WTC11 (cell line): ENCODE results near the gene SEMA5B. TPM values are rescaled to one million over a fixed set of nuclear protein-coding genes. Genes with fewer than 3 reads are reported as not detected.

ENCODE experiments used
- ATAC-seq: fragments of 200-7000 bp; cut with Tn5 transposase; 2 replicates; pipeline ENCODE4 v1.10.0; 2021; ENCODE audit warnings: mild to moderate bottlenecking, moderate library complexity
- CTCF ChIA-PET: fragments of 300-600 bp; sonication (Branson Sonifier 250); formaldehyde crosslinking; loops from one replicate; lab custom pipeline; 2021; ENCODE audit warnings: antibody characterized with exemption; lab: Charles Lee
- POLR2A ChIA-PET: fragments of 350-600 bp; sonication (Branson Sonifier 250); formaldehyde crosslinking; loops from one replicate; lab custom pipeline; 2021; ENCODE audit warnings: antibody characterized with exemption; lab: Charles Lee
- DNase-seq: peaks from one replicate; pipeline ENCODE4 v3.0.0; 2021; ENCODE audit warnings: low spot score
- H3K27ac Mint-ChIP-seq: 2 replicates; pipeline ENCODE4 v1.8.0; 2021; ENCODE audit warnings: mixed read lengths
- H3K27me3 Mint-ChIP-seq: 2 replicates; pipeline ENCODE4 v1.8.0; 2021; ENCODE audit warnings: low read depth, mild to moderate bottlenecking, moderate library complexity, mixed read lengths
- H3K36me3 Mint-ChIP-seq: 2 replicates; pipeline ENCODE4 v1.8.0; 2021; ENCODE audit warnings: mixed read lengths
- H3K4me1 Mint-ChIP-seq: 2 replicates; pipeline ENCODE4 v1.8.0; 2022; ENCODE audit warnings: mixed read lengths
- H3K4me3 Mint-ChIP-seq: 2 replicates; pipeline ENCODE4 v1.8.0; 2021; ENCODE audit warnings: mild to moderate bottlenecking, moderate library complexity, mixed read lengths
- H3K9me3 Mint-ChIP-seq: 2 replicates; pipeline ENCODE4 v1.8.0; 2021; ENCODE audit warnings: mixed read lengths
- ATF6 ChIP-seq: sonication (generic); formaldehyde crosslinking; IDR thresholded peaks from 2 replicates; pipeline ENCODE4 v1.8.1; 2023; ENCODE audit warnings: mild to moderate bottlenecking, missing genetic modification reagents
- CBFB ChIP-seq: sonication (generic); formaldehyde crosslinking; IDR thresholded peaks from 2 replicates; pipeline ENCODE4 v1.8.1; 2022; ENCODE audit warnings: mild to moderate bottlenecking, low read depth, missing genetic modification reagents
- E2F5 ChIP-seq: sonication (generic); formaldehyde crosslinking; IDR thresholded peaks from 2 replicates; pipeline ENCODE4 v1.8.1; 2022; ENCODE audit warnings: mild to moderate bottlenecking, moderate library complexity, missing genetic modification reagents
- ELF4 ChIP-seq: sonication (generic); formaldehyde crosslinking; IDR thresholded peaks from 2 replicates; pipeline ENCODE4 v1.8.1; 2022; ENCODE audit warnings: low read depth, mild to moderate bottlenecking, moderate library complexity, missing genetic modification reagents
- ESRRA ChIP-seq: sonication (generic); formaldehyde crosslinking; IDR thresholded peaks from 2 replicates; pipeline ENCODE4 v1.8.1; 2022; ENCODE audit warnings: mild to moderate bottlenecking, missing genetic modification reagents, borderline replicate concordance
- GRHL2 ChIP-seq: fragments of 250-450 bp; sonication (Bioruptor Pico); IDR thresholded peaks from 2 replicates; pipeline ENCODE4 v1.8.0; 2022; ENCODE audit warnings: mild to moderate bottlenecking, moderate library complexity; ENCODE audit not compliant: insufficient replicate concordance, severe bottlenecking
- MYBL2 ChIP-seq: sonication (generic); formaldehyde crosslinking; IDR thresholded peaks from 2 replicates; pipeline ENCODE4 v1.8.1; 2023; ENCODE audit warnings: mild to moderate bottlenecking, moderate library complexity, missing genetic modification reagents
- NFATC4 ChIP-seq: fragments of 250-450 bp; sonication (Bioruptor Pico); IDR thresholded peaks from 2 replicates; pipeline ENCODE4 v1.9.0; 2021; ENCODE audit warnings: mild to moderate bottlenecking
- NR3C1 ChIP-seq: sonication (generic); formaldehyde crosslinking; conservative IDR thresholded peaks from 2 replicates; pipeline ENCODE4 v1.8.1; 2023; ENCODE audit warnings: low read depth, mild to moderate bottlenecking, missing genetic modification reagents
- PRDM15 ChIP-seq: sonication (generic); formaldehyde crosslinking; IDR thresholded peaks from 2 replicates; pipeline ENCODE4 v1.8.0; 2022; ENCODE audit warnings: missing genetic modification reagents
- PREB ChIP-seq: sonication (generic); formaldehyde crosslinking; IDR thresholded peaks from 2 replicates; pipeline ENCODE4 v1.8.1; 2022; ENCODE audit warnings: mild to moderate bottlenecking, missing genetic modification reagents, moderate library complexity, borderline replicate concordance
- RELA ChIP-seq: sonication (generic); formaldehyde crosslinking; IDR thresholded peaks from 2 replicates; pipeline ENCODE4 v1.8.1; 2022; ENCODE audit warnings: missing genetic modification reagents, mild to moderate bottlenecking, borderline replicate concordance
- SMAD4 ChIP-seq: sonication (generic); formaldehyde crosslinking; IDR thresholded peaks from 2 replicates; pipeline ENCODE4 v1.8.0; 2022; ENCODE audit warnings: mild to moderate bottlenecking, missing genetic modification reagents
- TEAD1 ChIP-seq: sonication (generic); formaldehyde crosslinking; IDR thresholded peaks from 2 replicates; pipeline ENCODE4 v1.8.0; 2022; ENCODE audit warnings: mild to moderate bottlenecking, missing genetic modification reagents
- TP53 ChIP-seq: sonication (generic); formaldehyde crosslinking; IDR thresholded peaks from 2 replicates; pipeline ENCODE4 v1.8.1; 2023; ENCODE audit warnings: mild to moderate bottlenecking, missing genetic modification reagents
- USF1 ChIP-seq: sonication (generic); formaldehyde crosslinking; IDR thresholded peaks from 2 replicates; pipeline ENCODE4 v1.8.0; 2022; ENCODE audit warnings: mild to moderate bottlenecking, missing genetic modification reagents
- ZBTB21 ChIP-seq: sonication (generic); formaldehyde crosslinking; IDR thresholded peaks from 2 replicates; pipeline ENCODE4 v1.8.1; 2023; ENCODE audit warnings: mild to moderate bottlenecking, missing genetic modification reagents, borderline replicate concordance
- ZNF121 ChIP-seq: sonication (generic); formaldehyde crosslinking; IDR thresholded peaks from 2 replicates; pipeline ENCODE4 v1.8.0; 2023; ENCODE audit warnings: missing genetic modification reagents
- ZNF317 ChIP-seq: sonication (generic); formaldehyde crosslinking; IDR thresholded peaks from 2 replicates; pipeline ENCODE4 v1.8.1; 2023; ENCODE audit warnings: low read depth, mild to moderate bottlenecking, moderate library complexity, missing genetic modification reagents, borderline replicate concordance
- ZNF396 ChIP-seq: fragments of 250-450 bp; sonication (Bioruptor Pico); IDR thresholded peaks from 2 replicates; pipeline ENCODE4 v1.8.0; 2021; ENCODE audit warnings: mild to moderate bottlenecking, moderate library complexity, borderline replicate concordance
- ZSCAN18 ChIP-seq: fragments of 250-450 bp; sonication (Bioruptor Pico); IDR thresholded peaks from 2 replicates; pipeline ENCODE4 v2.1.2; 2022; ENCODE audit warnings: mild to moderate bottlenecking, moderate library complexity
- total RNA-seq: library from RNA; stranded (reverse); gene quantifications from 3 replicates; pipeline ENCODE4 v1.2.3, GENCODE V29; 2021

Gene SEMA5B
- total RNA-seq, 1 experiment from 2014 or later: 20.7 TPM

GRCh38 chr3:122946185-122946584, 81.4 kb downstream of the SEMA5B start:
- ChIA-PET CTCF (interaction anchor here (1.3 to 4.7 kb wide), 4 partner anchors 10 to 121 kb away, joined by 3 to 72 read pairs (median 28); partner anchors contain the start of gene SEMA5B), POLR2A (no interaction called here)
- H3K36me3 Mint-ChIP-seq: no peaks in the 10 kb centered on the region
- DNase-seq: no peak
- peaks cover 20% of the 10 kb centered on the region for H3K4me1 Mint-ChIP-seq
- H3K4me3 Mint-ChIP-seq: no peak overlapping the region
- H3K9me3 Mint-ChIP-seq: peaks cover 3% of the 10 kb centered on the region
- TF ChIP-seq NR3C1 (CRISPR knock-in tag) (no peak), ATF6 (no peak), TP53 (CRISPR knock-in tag) (no peak), E2F5 (no peak), PRDM15 (no peak), MYBL2 (CRISPR knock-in tag) (no peak), RELA (no peak), ZNF396 (no peak), ESRRA (CRISPR knock-in tag) (no peak), SMAD4 (CRISPR knock-in tag) (no peak), ZNF317 (no peak), USF1 (no peak)
- ATAC-seq: no peak
- peaks cover 7% of the 10 kb centered on the region for H3K27me3 Mint-ChIP-seq
- no peak overlapping the region for H3K27ac Mint-ChIP-seq

GRCh38 chr3:122945230-122945629, 82.3 kb downstream of the SEMA5B start:
- CTCF ChIA-PET: interaction anchor here (0.6 to 4.7 kb wide), 6 partner anchors 11 to 84 kb away, joined by 3 to 72 read pairs (median 18); partner anchors contain the start of gene SEMA5B
- TF ChIP-seq ELF4 (CRISPR knock-in tag) (no peak), GRHL2 (no peak), CBFB (CRISPR knock-in tag) (no peak), ZBTB21 (CRISPR knock-in tag) (no peak), PREB (CRISPR knock-in tag) (no peak), NFATC4 (CRISPR knock-in tag) (no peak), TEAD1 (CRISPR knock-in tag) (no peak), ZNF121 (CRISPR knock-in tag) (no peak), ZSCAN18 (CRISPR knock-in tag) (no peak)
- H3K9me3 Mint-ChIP-seq: peaks cover 2% of the 10 kb centered on the region
- H3K4me3 Mint-ChIP-seq: no peak overlapping the region
- ATAC-seq (no peak), DNase-seq (no peak)
- H3K27me3 Mint-ChIP-seq: peaks cover 7% of the 10 kb centered on the region
- H3K36me3 Mint-ChIP-seq: no peaks in the 10 kb centered on the region
- POLR2A ChIA-PET: no interaction called here
- H3K27ac Mint-ChIP-seq: no peak overlapping the region
- peaks cover 20% of the 10 kb centered on the region for H3K4me1 Mint-ChIP-seq
